ENCODE data around the gene HNRNPA1.
"Not testable (repeated sequence)": the region's sequence is repeated elsewhere in the genome, so short reads cannot be mapped to it uniquely, and the experiment has no call there.

Gene HNRNPA1

DNA sequence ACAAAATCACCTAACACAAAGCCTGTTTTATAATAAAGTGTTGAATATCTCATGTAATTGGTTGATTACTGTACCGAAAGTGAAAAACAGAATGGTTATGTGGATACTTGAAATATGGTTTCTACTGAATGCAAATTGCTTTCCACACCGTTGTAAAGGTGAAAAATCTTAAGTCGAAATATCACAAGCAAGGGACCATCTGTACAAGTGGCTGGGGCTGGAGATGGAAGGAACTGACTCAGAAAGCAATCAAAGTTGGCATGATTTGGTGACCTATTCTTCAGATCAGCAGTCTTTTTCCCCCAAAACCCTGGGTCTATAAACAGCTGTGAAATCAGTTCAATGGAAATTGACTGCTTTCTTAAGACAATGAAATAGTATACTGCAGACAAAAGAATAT lies 4.2 kb upstream of the HNRNPA1 start:
- no peak for DNase-seq (ENCODE audit: low spot score)

DNA sequence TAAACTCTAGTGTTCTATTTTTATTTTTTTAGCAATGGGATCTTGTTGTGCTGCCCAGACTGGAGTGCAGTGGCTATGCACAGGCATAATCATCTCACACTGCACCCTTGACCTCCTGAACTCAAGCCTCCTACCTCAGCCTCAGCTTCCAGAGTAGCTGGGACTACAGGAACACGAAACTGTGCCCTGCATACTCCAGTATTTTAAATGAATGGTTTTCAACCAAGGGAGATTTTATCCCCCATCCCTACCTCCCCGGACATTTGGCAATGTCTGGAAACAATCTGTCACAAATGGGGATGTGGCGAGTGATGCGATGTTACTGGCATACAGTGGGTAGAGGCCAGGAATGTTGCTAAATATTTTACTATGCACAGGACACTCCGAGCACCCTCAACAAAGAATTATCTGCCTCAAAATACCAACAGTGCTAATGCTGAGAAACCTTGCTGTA lies 2.7 kb upstream of the HNRNPA1 start:
- DNase-seq (ENCODE audit: low spot score) = no peak

DNA sequence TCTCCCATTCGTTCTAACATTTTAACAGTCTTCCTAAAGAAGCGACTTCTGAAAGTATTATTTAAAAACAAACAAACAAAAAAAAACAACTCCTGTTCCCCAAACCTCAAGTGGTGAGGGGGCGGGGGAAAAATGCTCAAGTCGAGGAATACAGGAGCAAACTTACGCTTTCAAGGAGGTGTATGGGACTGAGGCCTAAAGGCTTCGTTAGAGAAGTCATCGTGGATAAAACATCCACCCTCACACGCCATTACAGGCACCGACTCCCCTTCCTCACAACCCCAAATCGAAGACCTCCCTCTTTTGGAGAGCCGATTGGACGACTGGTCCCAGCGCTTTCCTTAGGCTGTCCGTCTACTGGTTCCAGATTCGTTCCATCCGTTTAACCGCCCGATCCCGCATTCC lies 1.3 kb upstream of the HNRNPA1 start:
- no peak for DNase-seq (ENCODE audit: low spot score)

DNA sequence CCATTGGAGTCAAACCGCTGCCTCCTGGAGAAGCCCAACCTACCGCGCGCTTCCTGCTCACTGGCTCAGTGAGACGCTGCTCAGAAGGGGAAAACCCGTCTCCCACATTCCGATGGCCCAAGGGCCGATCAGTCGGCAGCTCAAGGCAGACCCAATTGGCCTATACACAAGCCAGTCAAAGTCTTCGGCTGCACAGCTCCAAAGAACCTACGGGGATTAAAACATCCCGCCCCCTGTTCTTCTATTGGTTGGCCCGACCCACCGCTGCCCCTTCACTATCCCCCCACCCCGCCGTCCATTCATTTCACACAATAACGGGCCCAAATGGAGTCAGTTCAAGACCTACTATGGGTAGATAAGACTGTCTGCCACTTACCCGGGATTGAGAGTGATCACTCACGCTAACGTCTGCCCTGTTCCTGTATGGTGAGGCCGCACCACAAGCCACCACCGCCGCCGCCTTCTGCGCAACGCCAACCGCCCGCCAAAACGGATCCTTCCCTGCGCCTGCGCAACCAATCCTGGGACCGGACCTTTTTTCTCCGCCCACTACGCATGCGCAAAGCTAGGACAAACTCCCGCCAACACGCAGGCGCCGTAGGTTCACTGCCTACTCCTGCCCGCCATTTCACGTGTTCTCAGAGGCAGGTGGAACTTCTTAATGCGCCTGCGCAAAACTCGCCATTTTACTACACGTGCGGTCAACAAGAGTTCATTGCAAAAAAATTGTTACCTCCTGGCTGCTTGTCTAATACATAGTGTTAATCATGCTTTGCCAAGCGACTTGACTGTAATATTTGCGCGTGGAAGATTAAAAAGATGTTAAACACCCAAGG lies 676 bp upstream of the HNRNPA1 start, which contains the start of gene CBX5:
Gene CBX5, minus strand, starts transcription at position 491 of the 836 bp plus-strand sequence. CDS start 22,472 bp downstream, outside the sequence.
- DNase-seq (ENCODE audit: low spot score) = peak; percentile 100

DNA sequence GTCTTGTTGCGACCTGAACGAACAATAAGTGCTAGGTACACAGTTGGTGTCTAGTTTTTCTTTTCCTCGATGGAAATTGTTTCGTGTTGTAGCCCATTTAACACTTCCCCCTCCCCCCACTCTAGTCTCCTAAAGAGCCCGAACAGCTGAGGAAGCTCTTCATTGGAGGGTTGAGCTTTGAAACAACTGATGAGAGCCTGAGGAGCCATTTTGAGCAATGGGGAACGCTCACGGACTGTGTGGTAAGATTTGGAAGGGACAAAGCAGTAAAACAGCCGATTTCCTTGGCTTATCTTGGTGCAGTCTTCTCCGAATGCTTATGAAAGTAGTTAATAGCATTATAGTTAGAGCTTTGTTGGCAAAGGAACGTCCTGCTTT lies 724 bp downstream of the HNRNPA1 start:
- DNase-seq (ENCODE audit: low spot score) = not testable (repeated sequence)

DNA sequence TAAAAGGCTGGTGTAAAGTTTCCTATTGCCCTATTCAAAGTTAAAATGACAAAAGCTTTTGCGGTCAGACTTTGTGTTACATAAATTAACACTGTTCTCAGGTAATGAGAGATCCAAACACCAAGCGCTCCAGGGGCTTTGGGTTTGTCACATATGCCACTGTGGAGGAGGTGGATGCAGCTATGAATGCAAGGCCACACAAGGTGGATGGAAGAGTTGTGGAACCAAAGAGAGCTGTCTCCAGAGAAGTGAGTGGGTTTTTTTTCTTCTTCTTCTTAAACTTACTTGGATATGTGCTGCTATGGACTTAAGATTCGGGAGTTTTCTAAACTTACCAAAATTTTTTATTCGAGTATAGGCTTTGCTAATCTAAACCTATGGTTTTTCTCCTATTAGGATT lies 1.2 kb downstream of the HNRNPA1 start:
- DNase-seq (ENCODE audit: low spot score) = not testable (repeated sequence)

DNA sequence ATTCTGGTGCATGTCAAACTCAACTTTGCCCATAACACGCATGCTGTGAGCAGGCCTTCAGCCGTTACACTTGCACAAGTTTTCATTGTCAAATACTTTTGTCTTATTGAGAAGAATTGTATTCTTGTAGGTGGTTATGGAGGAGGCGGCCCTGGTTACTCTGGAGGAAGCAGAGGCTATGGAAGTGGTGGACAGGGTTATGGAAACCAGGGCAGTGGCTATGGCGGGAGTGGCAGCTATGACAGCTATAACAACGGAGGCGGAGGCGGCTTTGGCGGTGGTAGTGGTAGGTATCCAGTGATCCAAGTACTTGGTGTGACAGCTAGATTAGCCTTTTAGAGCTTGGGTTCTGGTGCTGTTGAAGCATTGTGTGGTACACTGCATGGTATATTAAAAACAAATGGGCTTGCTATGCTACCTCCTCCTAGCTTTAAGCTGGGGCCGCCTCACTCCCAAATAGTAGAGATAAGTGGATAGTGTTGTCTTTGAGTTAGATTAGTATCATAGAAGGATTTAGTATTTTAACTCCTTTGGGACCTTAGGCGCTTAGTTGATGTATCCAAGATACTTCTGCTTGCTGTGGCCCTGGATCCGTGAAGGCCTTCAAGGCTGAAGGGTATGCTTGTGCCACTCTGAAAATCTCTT lies 2.5 kb downstream of the HNRNPA1 start:
- DNase-seq (ENCODE audit: low spot score) = no peak

DNA sequence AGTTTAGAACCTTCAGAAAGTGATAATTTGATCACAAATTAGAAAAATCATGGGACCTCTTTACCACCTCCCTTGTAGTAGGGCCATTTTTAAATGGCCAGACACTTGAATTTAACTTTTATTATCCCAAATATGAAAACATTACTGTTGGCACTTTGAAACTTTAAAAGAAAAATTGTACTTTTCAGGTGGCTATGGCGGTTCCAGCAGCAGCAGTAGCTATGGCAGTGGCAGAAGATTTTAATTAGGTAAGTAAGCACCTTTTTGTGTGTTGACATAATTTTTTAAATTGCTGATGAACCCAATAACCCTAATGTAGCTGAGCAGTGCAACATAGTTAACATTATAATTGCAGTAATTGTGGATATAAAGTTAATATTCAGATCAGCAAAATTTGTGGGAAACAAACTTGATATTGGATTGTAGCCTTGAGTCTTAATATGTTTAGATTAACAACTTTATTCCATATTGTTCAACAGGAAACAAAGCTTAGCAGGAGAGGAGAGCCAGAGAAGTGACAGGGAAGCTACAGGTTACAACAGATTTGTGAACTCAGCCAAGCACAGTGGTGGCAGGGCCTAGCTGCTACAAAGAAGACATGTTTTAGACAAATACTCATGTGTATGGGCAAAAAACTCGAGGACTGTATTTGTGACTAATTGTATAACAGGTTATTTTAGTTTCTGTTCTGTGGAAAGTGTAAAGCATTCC lies 3.7 kb downstream of the HNRNPA1 start:
- DNase-seq (ENCODE audit: low spot score) = not testable (repeated sequence)

DNA sequence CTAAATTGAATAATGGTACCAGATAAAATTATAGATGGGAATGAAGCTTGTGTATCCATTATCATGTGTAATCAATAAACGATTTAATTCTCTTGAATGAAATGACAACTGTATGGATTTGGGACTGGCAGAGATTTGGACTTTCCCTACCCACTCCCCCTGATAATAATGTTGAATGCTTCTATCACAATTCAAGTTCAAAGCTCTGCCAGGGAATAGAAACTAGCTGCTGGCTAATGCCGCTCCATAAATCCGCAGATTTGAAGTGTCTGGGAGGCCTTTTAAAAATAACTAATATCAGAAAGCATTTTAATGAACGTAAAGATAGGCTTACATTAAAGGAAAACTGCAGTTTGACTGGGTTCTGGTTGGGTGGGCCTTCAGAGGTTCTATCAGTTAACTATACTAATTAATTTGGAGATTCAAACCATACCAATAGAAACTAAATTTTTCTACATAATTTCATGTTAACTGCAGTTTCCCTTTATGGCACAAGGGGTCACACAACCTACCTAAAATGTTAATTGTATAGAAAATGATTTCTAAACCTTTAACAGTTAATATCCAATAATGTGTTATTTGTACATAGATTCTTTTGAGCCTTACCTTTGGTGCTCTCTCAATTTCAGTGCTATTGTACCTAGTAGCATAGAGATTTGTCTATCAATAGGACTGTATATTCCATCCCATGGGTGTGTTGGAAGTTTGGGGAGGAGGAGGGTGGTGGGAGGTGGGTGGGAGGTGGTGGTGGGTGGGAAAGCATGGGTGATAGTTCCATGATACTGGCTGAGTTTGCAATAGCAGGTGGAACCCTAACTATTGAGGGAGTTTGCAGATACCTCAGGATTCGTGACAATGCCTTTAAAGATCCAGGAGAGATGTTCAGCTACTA lies 4.9 kb downstream of the HNRNPA1 start:
- no peak for DNase-seq (ENCODE audit: low spot score)

DNA sequence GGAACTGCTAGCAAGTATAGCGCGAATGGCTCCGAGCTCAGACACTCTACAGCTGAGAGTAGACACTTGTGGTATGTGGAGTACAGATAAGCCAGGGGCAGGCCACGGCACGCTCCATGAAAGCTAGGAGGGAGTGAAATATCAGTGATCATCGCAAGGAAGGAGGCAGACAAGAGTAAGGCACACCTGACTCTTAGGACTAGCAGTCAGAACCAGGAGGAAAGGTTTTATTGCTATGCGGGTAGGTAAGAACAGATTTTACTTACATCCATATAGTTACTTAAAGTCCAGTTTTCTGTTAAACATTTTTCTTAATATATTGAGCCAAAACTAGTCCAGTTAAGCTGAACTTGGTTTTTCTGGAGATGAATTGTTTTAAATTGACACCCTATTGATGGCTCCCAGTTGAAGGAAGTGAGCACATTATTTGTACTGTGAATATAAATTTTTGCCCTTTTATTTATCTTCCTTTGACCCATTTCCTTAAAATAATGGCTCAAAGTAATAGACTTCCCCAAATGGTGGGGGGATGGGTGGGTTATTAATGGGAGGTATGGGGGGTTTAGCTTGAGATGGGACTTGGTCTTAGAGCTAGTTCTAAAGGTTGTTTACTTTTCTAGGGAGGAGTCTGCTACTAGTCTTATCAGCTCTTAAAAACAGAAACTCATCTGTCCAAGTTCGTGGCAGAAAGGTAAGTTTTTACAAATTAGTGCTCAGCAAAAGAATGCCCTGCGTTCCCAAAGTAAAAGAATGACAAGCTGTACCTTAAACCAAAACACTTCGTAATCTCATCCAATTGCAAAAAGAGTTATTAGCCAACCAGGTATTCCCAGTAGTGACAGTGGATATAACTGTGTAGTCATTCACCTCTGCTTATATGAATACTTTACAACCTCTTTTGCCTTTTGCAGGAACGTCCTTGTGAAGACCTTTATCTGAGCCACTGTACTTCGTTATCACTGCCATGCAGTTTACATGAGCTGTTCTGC lies 5.8 kb downstream of the HNRNPA1 start:
- no peak for DNase-seq (ENCODE audit: low spot score)

DNA sequence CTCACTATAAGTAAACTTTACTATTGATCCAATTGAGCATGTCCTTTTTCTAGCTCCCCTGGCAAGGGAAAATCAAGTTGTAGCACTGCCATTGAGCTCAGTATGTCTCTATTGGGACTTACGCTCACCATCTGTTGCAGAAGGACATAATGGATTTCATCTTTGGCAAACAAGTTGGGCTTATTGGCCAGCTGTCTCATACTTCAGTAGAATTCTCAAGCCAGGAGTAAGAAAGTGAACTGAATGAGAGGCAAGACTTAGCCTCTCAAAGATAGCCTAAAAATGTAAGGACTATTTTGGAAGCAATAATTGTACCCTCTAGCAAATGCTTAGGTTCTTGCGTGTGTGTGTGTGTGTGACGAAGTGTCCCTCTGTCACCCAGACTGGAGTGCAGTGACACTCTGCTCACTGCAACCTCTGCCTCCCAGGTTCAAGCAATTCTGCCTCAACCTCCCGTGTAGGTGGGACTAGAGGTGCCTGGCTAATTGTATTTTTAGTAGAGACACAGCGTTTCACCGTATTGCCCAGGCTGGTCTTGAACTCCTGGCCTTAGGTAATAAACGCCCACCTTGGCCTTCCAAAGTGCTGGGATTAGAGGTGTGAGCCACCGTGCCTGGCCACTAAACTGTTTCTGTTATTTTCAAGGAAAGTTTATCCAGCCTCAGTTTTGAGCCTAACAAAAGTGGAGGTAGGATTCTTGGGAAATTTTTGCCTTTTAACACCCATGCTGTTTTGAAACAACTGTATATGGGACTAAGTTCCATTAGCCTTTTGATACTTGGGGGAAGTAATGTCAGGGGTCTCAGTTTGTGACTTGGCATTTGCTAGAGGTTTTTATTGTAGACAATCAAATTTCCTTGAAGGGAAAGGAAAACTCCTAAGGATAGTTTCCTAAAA lies 7.0 kb downstream of the HNRNPA1 start:
- DNase-seq (ENCODE audit: low spot score) = no peak

DNA sequence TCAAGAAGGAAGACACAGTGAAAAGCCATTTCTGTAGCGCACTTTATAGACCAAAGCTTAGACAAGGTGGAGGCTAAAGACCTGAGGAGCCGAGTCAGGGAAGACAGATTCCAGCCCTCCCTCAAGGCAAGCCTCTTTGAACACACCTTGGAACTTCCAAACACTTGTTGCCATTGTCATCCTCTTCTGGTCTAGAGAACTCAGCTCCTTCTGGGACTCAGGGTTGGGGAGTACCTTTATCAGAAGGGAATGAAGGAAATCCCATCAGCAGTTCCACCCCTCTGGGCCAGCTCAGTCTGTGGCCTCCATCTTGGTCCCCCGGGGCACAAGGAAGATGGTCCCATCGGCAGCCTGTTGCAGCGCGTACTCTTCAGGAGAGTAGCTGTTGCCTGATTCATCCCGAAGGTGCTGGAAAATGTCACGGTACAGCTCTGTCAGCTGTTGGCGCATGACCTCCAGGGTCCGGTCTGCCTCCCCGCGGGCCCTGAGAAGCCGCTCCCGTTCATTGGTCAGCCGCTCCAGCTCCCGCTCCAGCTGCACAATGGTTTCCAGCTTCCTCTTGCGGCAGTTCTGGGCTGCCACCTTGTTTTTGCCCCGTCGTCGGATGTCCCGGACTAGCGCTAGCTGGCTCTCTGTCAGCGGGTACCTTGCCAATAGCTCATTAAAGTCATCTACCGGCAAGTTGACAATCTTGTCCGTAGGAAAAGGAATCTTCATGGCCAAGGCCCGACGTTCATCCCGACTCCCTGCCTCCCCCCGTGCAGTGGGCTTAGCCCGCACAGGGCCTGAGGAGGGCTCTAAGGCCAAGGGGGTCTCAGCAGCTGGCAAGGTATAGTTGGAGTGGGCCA lies 11.8 kb downstream of the HNRNPA1 start:
- no peak for DNase-seq (ENCODE audit: low spot score)

DNA sequence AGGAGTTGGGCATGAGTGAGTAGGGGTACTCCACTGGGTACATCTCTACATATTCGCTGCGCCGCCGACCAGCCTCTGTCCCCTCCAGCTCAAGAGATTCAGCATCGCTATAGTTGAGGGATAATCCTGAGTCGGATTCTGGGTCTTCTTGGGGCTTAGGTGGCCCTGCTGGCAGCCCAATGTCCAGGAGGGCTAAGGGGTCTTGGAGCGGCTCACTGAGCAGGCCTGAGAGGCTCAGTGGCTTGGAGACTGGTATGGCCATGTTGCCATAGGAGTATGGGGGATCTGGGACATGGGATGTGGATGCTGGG lies 12.4 kb downstream of the HNRNPA1 start:
- DNase-seq (ENCODE audit: low spot score) = no peak

DNA sequence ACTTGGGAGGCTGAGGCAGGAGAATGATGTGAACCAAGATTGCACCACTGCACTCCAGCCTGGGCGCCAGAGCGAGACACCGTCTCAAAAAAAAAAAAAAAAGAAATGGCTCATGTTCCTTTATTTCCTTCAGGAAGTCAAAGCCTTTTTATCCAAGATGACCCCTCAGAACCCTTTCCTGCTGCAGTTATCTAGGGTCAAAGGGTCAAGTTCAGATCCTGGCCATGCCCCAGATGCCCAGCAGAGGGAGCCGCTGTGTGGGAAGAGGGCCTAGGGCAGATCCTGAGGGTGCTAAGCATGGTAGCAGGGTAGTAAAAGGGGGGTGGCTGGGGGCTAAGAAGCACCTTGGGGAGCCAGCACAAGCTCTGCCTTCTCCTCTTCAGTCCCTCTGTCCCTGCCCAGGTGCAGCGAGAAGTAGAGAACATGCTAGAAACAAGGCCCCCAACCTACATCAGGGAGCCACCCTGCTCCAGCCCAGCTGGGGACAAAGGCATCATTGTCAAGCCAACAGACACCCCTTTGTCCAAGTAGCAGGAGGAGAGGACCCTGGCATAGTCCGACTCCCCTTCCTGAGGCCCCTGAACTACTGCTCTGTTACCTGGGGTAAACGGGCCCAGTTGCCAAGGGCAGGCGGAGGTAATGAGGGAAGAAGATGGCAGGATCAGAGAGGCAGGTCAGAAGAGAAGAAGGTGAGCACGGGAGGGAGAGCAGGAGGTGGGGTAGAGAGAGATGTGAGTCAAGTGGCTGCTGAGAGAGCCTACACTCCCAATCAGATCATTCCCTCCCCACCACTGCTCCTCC lies 13.8 kb downstream of the HNRNPA1 start:
- peak; percentile 91 for DNase-seq (ENCODE audit: low spot score)

DNA sequence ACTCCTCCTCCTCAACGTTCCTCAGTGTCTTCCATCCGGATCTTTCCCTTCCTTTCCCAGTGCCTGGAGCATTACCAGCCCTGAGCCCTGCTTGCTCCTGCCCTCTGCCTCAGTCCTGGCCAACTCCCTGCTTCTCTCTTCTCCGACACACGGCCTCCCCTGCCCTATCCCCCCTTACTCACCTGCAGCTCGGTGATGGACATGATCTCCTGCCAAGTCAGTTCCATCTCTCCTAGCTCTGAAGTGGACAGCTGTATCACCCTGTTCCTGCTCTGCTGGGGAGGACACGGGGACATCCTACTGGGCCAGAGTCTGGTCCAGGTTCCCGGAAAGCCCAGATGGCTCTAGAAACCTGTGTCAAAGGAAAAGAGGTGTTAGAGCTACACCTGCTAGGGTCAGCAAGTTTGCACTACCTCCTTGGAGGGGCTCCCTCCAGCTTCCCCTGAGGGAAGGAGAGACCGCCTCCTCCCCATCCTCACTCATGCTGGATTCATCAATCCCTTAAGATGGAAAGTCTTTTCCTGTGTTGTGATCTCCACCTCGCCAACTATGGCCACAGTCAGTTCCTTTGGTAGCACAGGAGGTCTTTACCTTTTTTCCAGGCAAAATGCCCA lies 14.5 kb downstream of the HNRNPA1 start:
- no peak for DNase-seq (ENCODE audit: low spot score)

DNA sequence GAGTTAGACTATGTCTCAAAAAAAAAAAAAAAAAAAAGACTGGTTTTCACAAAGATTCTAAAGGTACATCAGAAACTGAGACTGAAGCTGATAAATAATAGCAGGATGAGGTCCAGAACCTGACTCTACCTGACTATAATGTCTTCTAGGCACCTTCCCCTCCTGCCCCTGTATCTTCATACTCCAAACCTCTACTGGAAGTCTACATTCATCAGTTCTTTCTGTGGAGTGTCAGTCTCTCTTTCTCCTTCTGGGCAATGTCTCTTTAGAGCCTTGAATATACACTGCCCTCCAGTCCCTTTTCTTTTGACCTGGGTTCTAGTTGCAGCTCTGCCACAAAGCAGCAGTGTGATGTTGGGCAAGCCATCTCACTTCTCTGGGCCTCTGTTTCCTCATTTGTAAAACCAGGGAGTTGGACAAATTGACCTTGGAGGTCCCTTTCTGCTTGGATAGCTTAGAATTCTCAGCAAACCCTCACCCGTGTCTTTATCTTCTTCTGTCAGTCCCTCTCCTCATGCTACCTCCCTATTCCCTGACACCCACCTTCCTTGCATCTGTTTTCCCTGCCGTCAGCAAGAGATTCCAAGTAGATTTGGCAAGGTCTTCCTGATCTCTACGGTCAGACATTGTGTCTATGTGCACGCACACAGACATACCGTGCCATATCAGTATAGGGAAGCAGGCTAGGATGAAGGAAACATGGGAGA lies 16.0 kb downstream of the HNRNPA1 start:
- DNase-seq (ENCODE audit: low spot score) = no peak

DNA sequence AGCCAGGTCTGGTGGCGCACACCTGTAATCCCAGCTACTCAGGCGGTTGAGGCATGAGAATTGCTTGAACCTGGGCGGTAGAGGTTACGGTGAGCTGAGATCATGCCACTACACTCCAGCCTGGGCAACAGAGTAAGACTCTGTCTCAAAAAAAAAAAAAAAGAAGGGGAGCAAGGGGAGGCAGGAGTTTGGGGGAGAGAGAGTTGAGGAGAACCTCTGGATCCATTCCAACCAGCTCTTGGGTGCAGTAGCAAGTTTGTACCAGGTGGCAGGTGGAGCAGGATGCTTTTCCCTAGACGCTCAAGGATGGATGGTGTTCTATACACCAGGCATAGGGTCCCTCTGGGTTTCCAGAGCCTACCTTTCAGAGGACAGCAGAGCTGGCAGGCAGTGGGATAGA lies 18.4 kb downstream of the HNRNPA1 start:
- no peak for DNase-seq (ENCODE audit: low spot score)
